SK-N-SH (cell line): ENCODE data around the gene GLDC. TPM values are rescaled to one million over a fixed set of nuclear protein-coding genes. Genes with fewer than 3 reads are reported as not detected.

Source experiments
- CTCF ChIA-PET: fragments of 300-600, 350-600 bp; formaldehyde crosslinking; extraction: SDS; loops from one replicate; lab custom pipeline; 2021; lab: Yijun Ruan, JAX
- POLR2A ChIA-PET: fragments of 350-600 bp; sonication (Branson Sonifier 250); formaldehyde crosslinking; extraction: SDS; loops from one replicate; lab custom pipeline; 2020; ENCODE audit warnings: antibody characterized with exemption, inconsistent platforms; lab: Yijun Ruan, JAX
- DNase-seq: peaks from one replicate; pipeline ENCODE4 v3.0.0; 2012
- H2AFZ ChIP-seq: fragments of 200-600 bp; sonication (generic); 2 replicates; pipeline ENCODE4 v1.8.1; 2016; ENCODE audit warnings: antibody characterized with exemption, mild to moderate bottlenecking, low read depth
- H3F3A ChIP-seq: fragments of 200-600 bp; sonication (generic); replicated peaks from 2 replicates; pipeline ENCODE3; 2016; ENCODE audit warnings: antibody characterized with exemption, mild to moderate bottlenecking; ENCODE audit not compliant: insufficient read depth
- H3K27ac ChIP-seq, 2 experiments: fragments of 200-500 bp in 1 of 2; fragments of 200-600 bp in 1 of 2; sonication (Bioruptor generic) in 1 of 2; sonication (generic), shearing (Covaris generic) in 1 of 2; 2 replicates each; pipeline versions ENCODE4 v1.5.1 to v1.6.1; 2014 to 2016; ENCODE audit warnings: low read depth in 2 of 2, inconsistent platforms in 1 of 2, low read length in 1 of 2, mild to moderate bottlenecking in 1 of 2, mixed read lengths in 1 of 2
- H3K27me3 ChIP-seq: fragments of 200-600 bp; sonication (generic), shearing (Covaris generic); 2 replicates; pipeline ENCODE4 v1.6.1; 2016; ENCODE audit warnings: mixed run types; ENCODE audit not compliant: insufficient read depth
- H3K36me3 ChIP-seq, 2 experiments: fragments of 200-500 bp in 1 of 2; fragments of 200-600 bp in 1 of 2; sonication (Bioruptor generic) in 1 of 2; sonication (generic) in 1 of 2; replicated peaks in 1 of 2; 2 replicates each; pipeline versions ENCODE3 to v1.5.1; 2014 to 2016; ENCODE audit warnings: low read length in 1 of 2, mild to moderate bottlenecking in 1 of 2; ENCODE audit not compliant: insufficient read depth in 2 of 2, control insufficient read depth in 1 of 2
- H3K4me1 ChIP-seq, 2 experiments: fragments of 200-500 bp in 1 of 2; fragments of 200-600 bp in 1 of 2; sonication (Bioruptor generic) in 1 of 2; sonication (generic), shearing (Covaris generic) in 1 of 2; 2 replicates each; pipeline versions ENCODE4 v1.5.1 to v1.6.1; 2014 to 2016; ENCODE audit warnings: low read depth in 1 of 2, low read length in 1 of 2, mixed run types in 1 of 2; ENCODE audit not compliant: insufficient read depth in 2 of 2, control insufficient read depth in 1 of 2
- H3K4me2 ChIP-seq: fragments of 200-600 bp; sonication (generic), shearing (Covaris generic); 2 replicates; pipeline ENCODE4 v1.6.1; 2017; ENCODE audit warnings: mixed run types
- H3K4me3 ChIP-seq, 2 experiments: fragments of 200-500 bp in 1 of 2; fragments of 200-600 bp in 1 of 2; sonication (Bioruptor generic) in 1 of 2; sonication (generic), shearing (Covaris generic) in 1 of 2; 2 replicates each; pipeline versions ENCODE4 v1.5.1 to v1.8.1; 2014 to 2016; ENCODE audit warnings: low read depth in 2 of 2, inconsistent platforms in 1 of 2, low read length in 1 of 2, mild to moderate bottlenecking in 1 of 2, mixed read lengths in 1 of 2, moderate library complexity in 1 of 2
- H3K79me2 ChIP-seq: fragments of 200-600 bp; sonication (generic); 2 replicates; pipeline ENCODE4 v1.8.1; 2017; ENCODE audit warnings: mild to moderate bottlenecking; ENCODE audit not compliant: insufficient read depth
- H3K9ac ChIP-seq: fragments of 200-600 bp; sonication (generic); 2 replicates; pipeline ENCODE4 v1.6.1; 2017; ENCODE audit warnings: mixed run types
- H3K9me2 ChIP-seq: fragments of 200-600 bp; sonication (generic); 2 replicates; pipeline ENCODE4 v1.6.1; 2017; ENCODE audit warnings: mixed run types
- H3K9me3 ChIP-seq: fragments of 200-600 bp; sonication (generic); 2 replicates; pipeline ENCODE4 v1.6.1; 2017; ENCODE audit warnings: mixed run types, mild to moderate bottlenecking, moderate library complexity
- H4K20me1 ChIP-seq: fragments of 200-600 bp; sonication (generic); 2 replicates; pipeline ENCODE4 v1.6.1; 2017; ENCODE audit warnings: mild to moderate bottlenecking, mixed run types; ENCODE audit not compliant: insufficient read depth
- CTCF ChIP-seq: fragments of 200-600 bp; sonication (generic); IDR thresholded peaks from 2 replicates; pipeline ENCODE4 v1.6.1; 2017; ENCODE audit warnings: antibody characterized with exemption, mild to moderate bottlenecking, moderate library complexity
- EP300 ChIP-seq, 2 experiments: IDR thresholded peaks; 2 replicates each; pipeline versions ENCODE4 v1.4.0 to v1.6.1; 2012; ENCODE audit warnings: borderline replicate concordance in 1 of 2, low read depth in 1 of 2, low read length in 1 of 2
- FOSL2 ChIP-seq: IDR thresholded peaks from 2 replicates; pipeline ENCODE4 v1.4.0; 2012; ENCODE audit warnings: low read depth, mild to moderate bottlenecking, moderate library complexity, borderline replicate concordance
- FOXJ3 ChIP-seq: sonication (generic); formaldehyde crosslinking; IDR thresholded peaks from 2 replicates; pipeline ENCODE4 v1.5.1; 2020; ENCODE audit warnings: mild to moderate bottlenecking, missing genetic modification reagents
- GATA2 ChIP-seq: sonication (generic); formaldehyde crosslinking; IDR thresholded peaks from 2 replicates; pipeline ENCODE4 v1.5.0; 2020; ENCODE audit warnings: mild to moderate bottlenecking, missing genetic modification reagents
- IRF3 ChIP-seq: fragments of 150-350 bp; IDR thresholded peaks from 2 replicates; pipeline ENCODE4 v1.6.1; 2016; ENCODE audit warnings: mild to moderate bottlenecking, low read depth, low read length
- MEF2A ChIP-seq: IDR thresholded peaks from 2 replicates; pipeline ENCODE4 v1.4.0; 2012; ENCODE audit warnings: low read depth, borderline replicate concordance
- MXI1 ChIP-seq: IDR thresholded peaks from 2 replicates; pipeline ENCODE4 v1.6.1; 2012; ENCODE audit warnings: mild to moderate bottlenecking, low read depth, low read length, improper control_type of control experiment
- NFIC ChIP-seq: IDR thresholded peaks from 2 replicates; pipeline ENCODE4 v1.4.0; 2012; ENCODE audit warnings: borderline replicate concordance
- PBX3 ChIP-seq: IDR thresholded peaks from 2 replicates; pipeline ENCODE4; 2012
- RAD21 ChIP-seq: IDR thresholded peaks from 2 replicates; pipeline ENCODE4 v1.6.1; 2012; ENCODE audit warnings: mild to moderate bottlenecking, low read length
- RCOR1 ChIP-seq: fragments of 150-350 bp; IDR thresholded peaks from 2 replicates; pipeline ENCODE4 v1.6.1; 2017; ENCODE audit warnings: antibody characterized with exemption, low read length
- RFX5 ChIP-seq: IDR thresholded peaks from 2 replicates; pipeline ENCODE4 v1.6.1; 2012; ENCODE audit warnings: mild to moderate bottlenecking, improper control_type of control experiment, low read length
- RXRA ChIP-seq: IDR thresholded peaks from 2 replicates; pipeline ENCODE4 v1.4.0; 2012; ENCODE audit warnings: low read depth, mild to moderate bottlenecking, borderline replicate concordance
- SIN3A ChIP-seq: IDR thresholded peaks from 2 replicates; pipeline ENCODE4 v1.6.1; 2012; ENCODE audit warnings: low read depth, mild to moderate bottlenecking, low read length, moderate library complexity, borderline replicate concordance
- TAF1 ChIP-seq: IDR thresholded peaks from 2 replicates; pipeline ENCODE4 v1.6.1; 2012; ENCODE audit warnings: low read depth, mild to moderate bottlenecking, low read length, moderate library complexity, borderline replicate concordance
- TCF12 ChIP-seq: IDR thresholded peaks from 2 replicates; pipeline ENCODE4 v1.4.0; 2012
- TEAD4 ChIP-seq: IDR thresholded peaks from 2 replicates; pipeline ENCODE4 v1.4.0; 2012; ENCODE audit warnings: mild to moderate bottlenecking, borderline replicate concordance; ENCODE audit not compliant: insufficient read depth
- WGBS: methylation state at CpG from one replicate; pipeline ENCODE4 v1.1.6; 2017; ENCODE audit warnings: low lambda C conversion rate; 5-methylcytosine and 5-hydroxymethylcytosine counted together
- polyA plus RNA-seq, 3 experiments: library from polyadenylated mRNA; depleted of rRNA; stranded (reverse); fragments of >200 nt; gene quantifications; 2 replicates each; pipeline ENCODE4 v1.2.3, GENCODE V29; 2012

Gene GLDC
- polyA plus RNA-seq, 1 of the 3 experiments (the other 2 are of a cell fraction) = 4.1 TPM

GRCh38 chr9:6609497-6610016 lies 36.0 kb downstream of the GLDC start:
- no peak for DNase-seq
- no peaks in the 10 kb centered on the region for H3F3A ChIP-seq
- no peaks in the 10 kb centered on the region for H4K20me1 ChIP-seq
- H3K4me3 ChIP-seq = no peak overlapping the region
- H3K4me2 ChIP-seq = no peak overlapping the region
- H3K27me3 ChIP-seq = no peaks in the 10 kb centered on the region
- H3K9me3 ChIP-seq = no peaks in the 10 kb centered on the region
- no peak overlapping the region for H3K9ac ChIP-seq
- WGBS = 88% methylated on average over 10 of the region's 11 CpGs
- CTCF ChIA-PET = no interaction called here
- H3K4me1 ChIP-seq = no peaks in the 10 kb centered on the region
- H3K36me3 ChIP-seq = no peaks in the 10 kb centered on the region
- TF ChIP-seq IRF3 = no peak
- no peak for TF ChIP-seq RXRA
- TF ChIP-seq TEAD4 = no peak
- no peak for TF ChIP-seq EP300 (IDR thresholded peaks at IDR 0.05; ENCODE audit: borderline replicate concordance in 1 of 2, low read depth in 1 of 2, low read length in 1 of 2)
- no peak for TF ChIP-seq NFIC
- TF ChIP-seq RFX5 = no peak
- TF ChIP-seq SIN3A = no peak
- TF ChIP-seq, all 33 proteins: peak for 0
- Histone ChIP-seq H3K9me2 (no peaks in the 10 kb centered on the region), H2AFZ (no peak overlapping the region), H3K79me2 (no peaks in the 10 kb centered on the region), H3K27ac (no peak overlapping the region)
- POLR2A ChIA-PET = no interaction called here

GRCh38 chr9:6605202-6605601 lies 40.3 kb downstream of the GLDC start:
- Histone ChIP-seq H3K4me3 (no peak overlapping the region), H3K9ac (no peak overlapping the region), H3K9me2 (no peaks in the 10 kb centered on the region), H3K9me3 (no peaks in the 10 kb centered on the region), H3K4me2 (no peak overlapping the region), H3K36me3 (no peaks in the 10 kb centered on the region), H3K79me2 (no peaks in the 10 kb centered on the region), H3K27me3 (no peaks in the 10 kb centered on the region), H2AFZ (no peak overlapping the region), H3K27ac (no peak overlapping the region), H3F3A (no peaks in the 10 kb centered on the region), H4K20me1 (no peaks in the 10 kb centered on the region), H3K4me1 (no peaks in the 10 kb centered on the region)
- WGBS = 87% methylated on average over 5 of the region's 5 CpGs
- POLR2A ChIA-PET = no interaction called here
- no peak for TF ChIP-seq TAF1
- no peak for DNase-seq
- CTCF ChIA-PET = interaction anchor here (1.6 kb wide), 1 partner anchor 10 kb away, joined by 3 read pairs; no protein-coding TSS in a partner anchor

- Histone ChIP-seq H3K4me3 (no peak overlapping the region), H3K27me3 (no peaks in the 10 kb centered on the region), H3K27ac (no peak overlapping the region), H3K9ac (no peak overlapping the region), H3K9me2 (no peaks in the 10 kb centered on the region), H3K79me2 (no peaks in the 10 kb centered on the region), H3F3A (no peaks in the 10 kb centered on the region), H2AFZ (no peak overlapping the region), H3K9me3 (no peaks in the 10 kb centered on the region), H3K4me2 (no peak overlapping the region), H3K36me3 (no peaks in the 10 kb centered on the region), H3K4me1 (no peaks in the 10 kb centered on the region), H4K20me1 (no peaks in the 10 kb centered on the region)
- ChIA-PET CTCF (interaction anchor here (1.2 to 2.7 kb wide), 2 partner anchors 15 to 67 kb away, joined by 3 to 15 read pairs; no protein-coding TSS in a partner anchor), POLR2A (no interaction called here)
- DNase-seq = no peak
- WGBS = 85% methylated on average over 4 of the region's 4 CpGs
- TF ChIP-seq TCF12 = no peak
- no peak for TF ChIP-seq CTCF
- no peak for TF ChIP-seq GATA2 (CRISPR knock-in tag)
- no peak for TF ChIP-seq RAD21
- no peak for TF ChIP-seq MEF2A
- no peak for TF ChIP-seq FOSL2
- TF ChIP-seq PBX3 = no peak
- TF ChIP-seq FOXJ3 (CRISPR knock-in tag) = no peak
- no peak for TF ChIP-seq MXI1
- no peak for TF ChIP-seq RCOR1
These were observed 45.1 kb downstream of the GLDC start for GRCh38 chr9:6600426-6600825.
